ENCODE data around the gene NKD1.

NKD1 gene

GRCh38 chr16:50537533-50538290, 10.5 kb upstream of the NKD1 start:
- no peak for DNase-seq

DNA sequence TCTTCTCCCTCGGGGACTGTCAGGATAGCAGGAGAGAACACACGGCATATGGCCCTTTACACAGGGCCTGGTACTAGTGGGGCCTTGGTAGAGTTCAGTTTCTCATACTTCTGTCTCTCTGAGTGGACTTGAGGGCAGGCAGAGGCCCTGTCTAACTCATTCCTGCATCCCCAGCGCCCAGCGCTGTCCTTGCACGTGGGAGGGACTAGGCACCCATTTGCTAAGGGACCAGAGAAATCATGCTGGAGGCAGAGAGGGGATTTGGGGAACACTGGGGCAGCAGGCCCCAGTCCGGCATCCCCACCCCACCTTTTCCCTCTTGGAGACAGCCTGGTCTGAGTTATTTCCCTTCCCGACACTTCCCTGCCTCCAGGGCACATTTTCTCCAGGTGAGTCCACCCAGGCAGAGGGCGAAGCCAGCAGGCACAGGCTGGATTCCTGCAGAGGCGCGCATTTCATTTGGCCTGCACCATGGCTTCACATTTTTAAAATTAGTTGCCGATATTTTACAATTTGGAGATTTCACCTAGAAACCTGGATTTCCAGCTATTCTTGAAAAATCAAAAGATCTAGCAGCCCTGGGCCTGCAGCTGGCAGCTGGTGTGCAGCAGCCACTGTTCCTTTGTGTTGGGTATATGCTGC, 9.7 kb upstream of the NKD1 start:
- no peak for DNase-seq

- peak in 5 of 56 donors; percentile 15 to 31 (median 27) for DNase-seq
Measured at GRCh38 chr16:50539053-50539695, 9.0 kb upstream of the NKD1 start.

- DNase-seq: peak in 36 of 56 donors; percentile 10 to 70 (median 46)
Measured at GRCh38 chr16:50539822-50540710, 8.1 kb upstream of the NKD1 start.

GRCh38 chr16:50540711-50541007, 7.5 kb upstream of the NKD1 start:
- no peak for DNase-seq

- DNase-seq: no peak
Measured at GRCh38 chr16:50542703-50543102, 5.5 kb upstream of the NKD1 start.

GRCh38 chr16:50546125-50546524, 2.1 kb upstream of the NKD1 start:
- DNase-seq: no peak

DNA sequence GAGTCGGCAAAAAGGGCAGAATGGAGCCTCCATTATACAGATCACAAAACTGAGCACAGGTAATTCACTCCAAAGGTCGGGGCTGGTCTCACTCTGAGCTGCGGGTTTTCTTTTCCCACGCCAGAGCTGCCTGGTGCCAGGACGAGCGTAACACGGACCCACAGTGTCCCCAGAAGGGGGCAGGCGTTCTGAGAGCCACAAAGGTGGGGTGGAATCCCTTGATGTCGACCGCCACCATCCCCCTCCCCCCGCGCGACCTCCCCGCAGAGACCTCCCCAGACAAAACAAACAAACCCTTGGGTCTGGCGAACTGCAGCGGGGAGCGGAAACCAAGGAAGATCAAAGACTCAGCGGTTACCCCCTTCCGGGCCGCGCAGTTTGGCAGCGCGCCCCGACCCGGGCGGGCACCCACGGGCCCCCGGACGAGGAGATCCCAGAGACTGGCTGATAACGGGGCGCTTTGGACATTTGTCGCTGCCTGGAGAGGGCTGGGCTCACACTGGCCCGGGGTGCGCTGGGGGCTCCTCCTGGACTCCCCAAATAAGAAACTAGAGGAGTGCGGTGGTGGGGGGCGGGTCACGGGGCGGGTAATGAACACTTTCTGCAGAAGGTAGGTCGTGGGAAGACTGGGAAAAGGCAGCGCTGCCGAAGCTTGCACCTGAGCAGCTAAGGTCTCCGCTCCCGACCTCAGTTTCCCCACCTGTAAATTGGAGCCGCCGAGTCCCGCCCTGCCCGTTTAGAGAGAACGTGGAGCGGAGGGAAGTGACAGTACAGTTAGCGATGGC, 664 bp upstream of the NKD1 start:
- peak in 20 of 56 donors; percentile 4 to 52 (median 15) for DNase-seq

- DNase-seq: no peak
Measured at GRCh38 chr16:50548909-50549560, 839 bp downstream of the NKD1 start.

- no peak for DNase-seq
Measured at GRCh38 chr16:50549561-50549915, 1.3 kb downstream of the NKD1 start.

DNA sequence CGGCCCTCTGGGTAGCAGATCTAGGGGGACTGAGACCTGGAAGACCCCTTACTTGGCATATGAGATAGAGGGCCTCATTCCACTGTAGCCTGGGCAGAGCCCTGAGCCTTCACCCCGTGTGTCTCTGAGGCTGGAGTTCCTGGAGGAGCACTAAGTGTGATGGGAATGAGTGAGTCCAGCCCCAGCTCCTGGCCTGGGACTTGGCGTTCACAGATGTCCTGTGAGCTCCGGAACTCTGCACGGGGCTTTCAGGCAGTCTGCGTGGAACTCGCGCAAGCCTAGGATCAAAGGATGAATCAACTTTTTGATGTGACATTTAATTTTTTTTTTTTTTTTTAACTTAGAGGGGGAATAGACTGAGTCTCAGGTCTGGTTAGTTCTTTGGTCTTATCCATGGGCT, 1.8 kb downstream of the NKD1 start:
- no peak for DNase-seq

DNA sequence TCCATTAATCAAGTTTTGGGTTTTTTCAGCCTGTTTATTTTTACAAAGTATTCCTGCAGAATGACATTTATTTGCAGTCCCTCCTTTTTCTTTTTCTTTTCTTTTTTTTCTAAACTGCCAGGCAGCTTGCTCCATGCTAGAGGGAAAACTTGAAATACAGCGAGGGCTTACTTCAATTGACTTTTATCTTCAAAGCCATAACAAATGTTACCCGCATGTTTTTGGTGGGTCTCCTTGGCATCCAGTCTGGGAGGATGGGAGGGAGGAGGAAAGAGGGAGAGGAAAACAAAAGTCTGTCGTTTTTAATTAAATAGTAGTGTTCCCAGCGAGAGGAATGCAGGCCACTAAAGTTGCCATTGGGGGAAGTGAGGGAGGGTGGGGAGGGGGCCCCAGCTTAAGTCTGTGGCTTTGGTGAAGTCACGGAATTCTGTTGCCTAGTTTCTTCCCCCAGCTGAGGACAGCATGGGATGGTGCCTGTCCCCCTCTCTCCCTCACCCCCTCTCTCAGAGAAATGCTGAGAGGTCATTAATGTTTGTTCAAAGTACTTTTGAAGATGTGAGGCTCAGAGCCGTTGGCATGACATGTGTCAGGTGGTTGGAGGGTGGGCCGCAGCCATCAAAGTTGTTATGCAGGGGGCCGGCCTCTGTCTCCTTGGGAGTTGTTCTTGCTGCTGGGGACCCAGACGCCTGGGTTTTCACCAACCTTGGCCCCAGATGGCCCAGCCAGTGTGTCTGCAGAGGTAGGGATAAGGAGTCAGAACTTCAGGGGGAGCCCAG, 2.9 kb downstream of the NKD1 start:
- no peak for DNase-seq

DNA sequence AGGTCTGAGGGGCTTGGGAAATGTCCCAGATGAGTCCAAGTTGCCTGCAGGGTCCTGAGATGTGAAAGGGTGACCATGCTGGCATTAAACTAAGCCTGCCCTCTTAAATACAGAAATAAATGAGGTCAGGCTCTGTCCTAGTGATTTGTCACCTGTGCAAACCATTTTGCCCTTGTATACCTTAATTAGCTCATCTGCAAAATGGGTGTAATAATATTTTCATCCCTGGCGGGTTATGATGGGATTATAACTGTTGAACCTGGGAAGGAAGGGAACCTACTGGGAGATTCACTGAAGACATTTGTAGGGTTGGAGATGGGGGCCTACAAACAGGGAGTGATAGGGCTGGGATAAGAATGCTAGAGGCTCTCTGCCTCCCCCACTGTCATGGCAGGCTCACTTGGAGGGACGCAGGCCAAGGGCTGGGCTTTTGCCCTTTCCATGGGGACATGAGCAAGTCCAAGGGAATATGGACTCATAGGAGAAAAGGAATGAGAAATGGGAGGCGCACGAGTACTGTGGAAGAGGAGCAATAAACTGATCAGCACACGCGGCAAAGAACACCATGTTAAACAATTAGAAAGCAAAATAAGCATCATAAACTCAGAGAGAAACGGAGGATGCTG, 4.4 kb downstream of the NKD1 start:
- DNase-seq: no peak

GRCh38 chr16:50553182-50553710, 5.0 kb downstream of the NKD1 start:
- no peak for DNase-seq

DNA sequence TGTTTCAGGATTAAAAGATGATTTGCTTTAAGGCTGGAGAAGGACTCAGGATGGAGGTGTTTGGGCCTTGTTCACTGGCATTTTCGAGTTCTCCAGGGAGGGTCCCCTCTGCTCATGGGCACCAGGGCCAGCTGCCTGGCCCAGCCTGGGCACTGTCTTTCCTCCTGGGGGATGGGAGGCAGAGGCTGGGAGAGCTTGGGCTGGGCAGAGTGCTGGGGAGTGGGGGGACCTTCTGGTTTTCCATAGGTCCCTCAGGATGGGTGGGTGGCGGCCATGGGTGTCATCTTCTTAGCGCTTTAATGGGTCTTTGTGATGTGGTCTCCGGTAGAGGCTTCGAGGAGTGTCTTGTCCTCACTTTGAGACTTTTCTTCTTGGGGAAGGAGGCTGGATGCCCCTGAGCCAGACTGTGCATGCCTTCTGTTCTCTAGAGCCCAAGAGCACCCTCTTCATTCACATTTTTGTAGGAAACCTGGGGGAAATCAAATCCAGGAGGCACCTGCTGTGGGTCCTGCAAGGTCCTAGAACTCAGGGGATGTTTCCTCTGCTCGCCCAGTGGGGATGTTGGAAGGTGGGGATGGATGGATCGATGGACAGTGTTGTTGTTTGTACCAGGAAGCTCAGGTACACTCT, 5.7 kb downstream of the NKD1 start:
- DNase-seq: no peak

DNA sequence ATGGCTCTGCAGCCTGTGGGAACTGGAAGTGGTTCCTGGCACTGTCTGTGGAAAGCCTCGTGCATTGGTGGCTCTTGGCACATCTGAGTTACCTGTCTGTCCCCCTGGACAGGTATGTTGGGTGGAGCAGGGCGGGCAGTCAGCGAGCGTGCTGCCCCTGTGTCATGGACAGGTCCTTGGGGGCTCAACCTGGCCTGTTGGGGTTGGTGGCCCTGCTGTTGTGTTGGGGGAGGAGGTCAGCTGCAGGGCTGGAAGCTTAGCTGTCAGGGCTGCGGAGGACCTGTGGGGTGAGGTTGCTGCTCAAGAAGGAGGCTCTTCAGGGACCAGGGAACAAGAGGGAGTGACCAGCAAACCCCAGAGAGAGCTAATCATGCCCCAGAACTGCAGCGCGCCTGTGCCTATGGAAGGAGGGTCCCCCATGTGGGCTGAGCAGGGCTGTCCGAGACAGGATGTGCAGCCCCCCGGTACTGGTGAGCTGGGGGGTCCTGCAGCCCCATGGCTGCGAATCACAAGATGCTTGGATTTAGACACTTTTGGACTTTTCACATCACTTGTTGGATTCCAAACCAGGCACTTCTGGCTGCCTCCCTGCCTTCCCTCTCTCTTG, 7.2 kb downstream of the NKD1 start:
- no peak for DNase-seq

DNA sequence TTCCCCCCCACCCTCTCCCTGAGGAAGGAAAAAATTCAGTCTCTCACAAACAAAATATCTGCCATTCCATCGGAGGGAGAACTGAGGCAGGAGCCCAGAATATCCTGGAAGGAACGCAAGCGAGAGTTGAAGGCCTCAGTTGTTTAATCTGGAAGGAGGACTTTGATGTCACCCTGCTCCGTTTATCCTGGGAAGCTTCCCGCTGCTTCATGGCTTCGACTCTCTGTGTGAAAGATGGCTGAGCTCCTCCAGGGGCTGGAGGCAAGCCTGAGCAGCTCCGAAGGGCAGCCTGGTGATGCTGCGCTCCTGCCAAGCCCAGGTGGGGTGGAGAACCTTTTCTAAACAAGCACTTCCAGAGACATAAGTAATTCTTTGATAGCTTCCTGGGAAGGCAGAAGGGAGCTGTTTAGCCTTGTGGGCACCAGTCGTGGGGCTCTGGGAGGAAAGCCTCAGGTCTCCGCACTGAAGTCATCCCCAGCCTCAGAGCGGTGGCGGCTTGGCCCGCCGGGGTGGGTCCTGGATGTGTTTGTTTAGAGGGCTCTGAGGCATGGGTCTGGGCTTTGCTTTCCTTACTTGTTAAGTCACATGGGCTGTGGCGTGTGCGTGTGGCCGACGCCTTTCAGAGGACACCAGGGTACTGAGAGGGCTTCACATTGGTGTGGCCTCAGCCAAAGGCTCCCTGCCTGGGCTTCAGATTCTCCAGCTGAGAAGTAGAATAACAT, 7.9 kb downstream of the NKD1 start:
- DNase-seq: no peak
